ENCODE data around the gene SEMA6B. TPM values are rescaled to one million over a fixed set of nuclear protein-coding genes. Genes with fewer than 3 reads are reported as not detected.
A peak's percentile ranks its signal among the peaks of the same experiment; 100 is the strongest.
"Not testable (repeated sequence)": the region's sequence is repeated elsewhere in the genome, so short reads cannot be mapped to it uniquely, and the experiment has no call there.

SEMA6B gene
- total and polyA plus RNA-seq, 11 donors = 6.0 to 29.7 (median 10.1) TPM

DNA sequence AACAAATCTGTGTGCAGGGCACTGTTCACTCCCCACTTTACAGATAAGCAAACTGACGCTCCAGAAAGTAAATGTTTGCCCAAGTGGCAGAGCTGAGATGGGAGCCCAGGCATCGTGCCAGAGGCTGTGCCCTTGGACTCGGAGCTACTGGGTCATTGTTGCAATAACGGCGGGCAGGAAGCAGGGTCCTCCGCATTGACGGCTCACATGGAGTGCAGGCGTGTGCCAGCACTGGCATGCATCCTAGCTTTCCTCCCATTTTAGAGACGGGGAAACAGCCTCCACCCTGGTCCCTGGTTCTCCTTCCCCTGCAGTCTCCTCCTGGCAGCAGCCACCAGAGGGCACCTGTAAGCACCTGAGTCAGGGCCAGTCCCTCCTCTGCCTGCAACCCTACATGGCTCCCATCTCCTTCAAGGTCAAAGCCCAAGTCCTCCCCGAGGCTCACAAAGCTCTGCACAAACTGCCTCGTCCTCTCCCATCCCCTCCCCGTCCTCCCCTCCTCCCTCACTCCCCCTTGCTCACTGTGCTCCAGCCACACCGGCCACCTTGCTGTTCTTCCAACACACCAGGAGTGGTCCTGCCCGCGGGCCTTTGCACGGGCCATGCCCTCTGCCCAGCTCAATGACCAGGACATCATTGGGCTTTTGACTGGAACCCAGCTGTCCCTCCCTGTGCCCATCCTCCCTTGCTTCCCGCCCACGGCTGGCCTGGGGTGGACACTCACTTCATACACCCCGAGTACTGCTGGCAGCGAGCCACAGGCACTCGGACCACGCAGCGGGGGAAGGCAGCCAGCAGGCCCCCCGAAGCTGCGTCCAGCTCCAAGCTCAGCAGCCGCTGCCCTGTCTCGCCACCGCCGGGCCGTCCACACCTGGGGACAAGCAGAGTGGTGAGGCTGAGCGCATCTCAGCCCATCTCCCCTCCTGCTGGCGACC, 11.9 kb downstream of the SEMA6B start:
- no peaks in the 10 kb centered on the region for H3K9me3 ChIP-seq
- no peaks in the 10 kb centered on the region for H3K27me3 ChIP-seq
- TF ChIP-seq CTCF (IDR thresholded peaks at IDR 0.05) (peak in 6 of 12 donors; percentile 8 to 24 (median 16)), POLR2A (IDR thresholded peaks at IDR 0.05) (no peak)
- no peak overlapping the region for H3K4me3 ChIP-seq
- WGBS, 4 donors = 65 to 74% (median 70%) methylated on average over 16 to 32 of the region's 32 CpGs
- H3K4me1 ChIP-seq = no peaks in the 10 kb centered on the region
- intact Hi-C loops (cut with DNase I) = no loop called here
- DNase-seq (no peak), ATAC-seq (peak; percentile 17 to 48 (median 30))
- H3K27ac ChIP-seq = no peak overlapping the region
- peaks cover 0 to 40% (median 21%) of the 10 kb centered on the region in 9 donors for H3K36me3 ChIP-seq

DNA sequence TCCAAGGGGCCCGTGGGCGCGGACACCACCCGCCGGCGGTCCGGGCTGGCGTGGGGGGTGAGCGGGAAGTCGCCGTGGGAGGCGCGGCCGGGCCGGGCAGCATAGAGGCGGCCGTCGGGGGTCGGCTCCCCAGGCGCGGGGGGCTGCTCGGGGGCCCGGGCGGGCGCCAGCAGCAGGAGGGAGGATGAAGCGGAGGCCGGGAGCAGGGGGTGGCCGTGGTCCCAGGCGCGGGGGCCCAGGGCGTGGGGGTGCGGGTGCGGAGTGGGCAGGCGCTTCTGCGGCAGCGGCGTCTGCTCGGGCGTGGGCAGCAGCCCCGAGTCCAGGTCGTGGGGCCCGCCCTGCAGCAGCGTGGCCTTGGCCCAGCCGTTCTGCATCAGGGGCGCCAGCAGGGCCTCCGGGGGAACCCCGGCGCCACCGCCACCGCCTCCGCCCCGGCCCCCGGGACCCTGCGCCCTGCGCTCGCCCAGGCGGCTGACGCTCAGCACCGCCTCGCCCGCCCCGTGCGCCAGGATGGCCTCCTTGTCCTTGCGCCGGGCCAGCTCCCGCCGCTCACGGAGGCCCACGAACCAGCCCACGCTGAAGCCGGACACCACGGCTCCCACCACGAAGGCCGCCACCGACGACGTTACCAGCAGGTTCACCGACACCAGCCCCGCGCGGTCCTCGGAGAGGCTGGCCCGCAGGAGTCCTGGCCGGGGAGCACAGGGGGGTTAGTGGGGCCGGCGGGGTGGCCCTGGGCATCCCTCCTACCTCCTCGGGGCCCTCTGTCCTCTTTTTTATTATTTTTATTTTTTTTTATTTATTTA, 15.4 kb downstream of the SEMA6B start:
- peaks cover 0 to 21% (median 2%) of the 10 kb centered on the region in 9 donors for H3K36me3 ChIP-seq
- ATAC-seq = no peak
- 94 to 96% (median 95%) methylated on average over 72 to 87 of the region's 87 CpGs for WGBS, 4 donors

GRCh38 chr19:4542896-4543841, 16.3 kb downstream of the SEMA6B start:
- peak overlapping the region in 1 of 12 donors; percentile 64 for H3K27ac ChIP-seq
- ATAC-seq (no peak), DNase-seq (no peak)
- peak overlapping the region in 3 of 12 donors; percentile 6 to 47 (median 7) for H3K4me3 ChIP-seq
- WGBS, 4 donors = 88 to 92% (median 89%) methylated on average over 54 to 77 of the region's 77 CpGs
- intact Hi-C loops (cut with DNase I) = no loop called here
- TF ChIP-seq CTCF (IDR thresholded peaks at IDR 0.05) (no peak), POLR2A (IDR thresholded peaks at IDR 0.05) (no peak)
- H3K4me1 ChIP-seq = peaks cover 0 to 18% (median 1%) of the 10 kb centered on the region in 12 donors
- H3K36me3 ChIP-seq = peaks cover 0 to 12% (median 0%) of the 10 kb centered on the region in 9 donors
- H3K9me3 ChIP-seq = peaks cover 0 to 14% (median 3%) of the 10 kb centered on the region in 12 donors
- H3K27me3 ChIP-seq = peaks cover 0 to 5% (median 0%) of the 10 kb centered on the region in 9 donors

More for the DNA sequence above, 15.4 kb downstream of the SEMA6B start:
- peak overlapping the region in 1 of 12 donors; percentile 47 for H3K4me3 ChIP-seq
- peaks cover 0 to 18% (median 1%) of the 10 kb centered on the region in 12 donors for H3K4me1 ChIP-seq
- peaks cover 0 to 5% (median 0%) of the 10 kb centered on the region in 9 donors for H3K27me3 ChIP-seq
- peaks cover 0 to 14% (median 3%) of the 10 kb centered on the region in 12 donors for H3K9me3 ChIP-seq
- TF ChIP-seq CTCF (IDR thresholded peaks at IDR 0.05) = no peak
- TF ChIP-seq POLR2A (IDR thresholded peaks at IDR 0.05) = no peak
- H3K27ac ChIP-seq = peak overlapping the region in 1 of 12 donors; percentile 64
- DNase-seq = no peak
- intact Hi-C loops (cut with DNase I) = no loop called here

- H3K36me3 ChIP-seq; DNase-seq; H3K4me3 ChIP-seq; H3K27me3 ChIP-seq; intact Hi-C loops (cut with DNase I); ATAC-seq: not testable (repeated sequence)
- H3K9me3 ChIP-seq = peaks cover 0 to 14% (median 3%) of the 10 kb centered on the region in 12 donors
- 86 to 95% (median 94%) methylated on average over 12 of the region's 12 CpGs for WGBS, 4 donors
- peaks cover 0 to 22% (median 1%) of the 10 kb centered on the region in 12 donors for H3K4me1 ChIP-seq
- peak overlapping the region in 1 of 12 donors; percentile 64 for H3K27ac ChIP-seq
Measured at GRCh38 chr19:4541806-4542145, 17.7 kb downstream of the SEMA6B start.

Data from heart left ventricle (tissue), 16 donors.